Liver (tissue), 9 donors: ENCODE measurements around the gene TATDN3. TPM values are rescaled to one million over a fixed set of nuclear protein-coding genes. Genes with fewer than 3 reads are reported as not detected.
A peak's percentile ranks its signal among the peaks of the same experiment; 100 is the strongest.

Experiments
- DNase-seq: peaks from one replicate; pipeline ENCODE4 v3.0.0-alpha.2; 2017; ENCODE audit warnings: low spot score
- H3K27ac ChIP-seq, 2 donors: one replicate each; pipeline ENCODE4 v1.7.0; 2013; ENCODE audit warnings: inconsistent platforms in 2 of 2, low read length in 2 of 2, control low read depth in 1 of 2, low read depth in 1 of 2, mild to moderate bottlenecking in 1 of 2
- H3K27me3 ChIP-seq, 4 donors: one replicate each; pipeline versions ENCODE4 v1.6.1 to v1.7.0; 2013; ENCODE audit warnings: low read length in 3 of 4, inconsistent platforms in 1 of 4, mild to moderate bottlenecking in 1 of 4, moderate library complexity in 1 of 4; ENCODE audit not compliant: control insufficient read depth in 4 of 4, insufficient read depth in 4 of 4
- H3K36me3 ChIP-seq, 4 donors: one replicate each; pipeline versions ENCODE4 v1.6.1 to v1.7.0; 2013; ENCODE audit warnings: low read length in 3 of 4, mild to moderate bottlenecking in 3 of 4, low read depth in 1 of 4, moderate library complexity in 1 of 4; ENCODE audit not compliant: control insufficient read depth in 4 of 4, insufficient read depth in 3 of 4
- H3K4me1 ChIP-seq, 4 donors: one replicate each; pipeline versions ENCODE4 v1.6.1 to v1.7.0; 2013; ENCODE audit warnings: low read length in 3 of 4, mild to moderate bottlenecking in 3 of 4, moderate library complexity in 1 of 4; ENCODE audit not compliant: control insufficient read depth in 4 of 4, insufficient read depth in 4 of 4
- H3K4me3 ChIP-seq, 3 donors: one replicate each; pipeline versions ENCODE4 v1.6.1 to v1.7.0; 2013; ENCODE audit warnings: low read length in 3 of 3, control low read depth in 1 of 3, low read depth in 1 of 3, mild to moderate bottlenecking in 1 of 3
- H3K9ac ChIP-seq, 2 donors: one replicate each; pipeline ENCODE4 v1.7.0; 2013; ENCODE audit warnings: low read length in 2 of 2, mild to moderate bottlenecking in 2 of 2, moderate library complexity in 2 of 2, control low read depth in 1 of 2, low read depth in 1 of 2
- H3K9me3 ChIP-seq, 4 donors: one replicate each; pipeline versions ENCODE4 v1.6.1 to v1.7.0; 2013; ENCODE audit warnings: low read length in 3 of 4; ENCODE audit not compliant: control insufficient read depth in 4 of 4
- FOXA1 ChIP-seq: IDR thresholded peaks from 2 replicates; pipeline ENCODE4 v1.6.1; 2016; ENCODE audit warnings: antibody characterized with exemption
- HNF4G ChIP-seq: IDR thresholded peaks from 2 replicates; pipeline ENCODE4 v1.6.1; 2016; ENCODE audit warnings: antibody characterized with exemption
- JUND ChIP-seq, 2 donors: IDR thresholded peaks; 2 replicates each; pipeline ENCODE4 v1.6.1; 2016; ENCODE audit warnings: antibody characterized with exemption in 2 of 2
- NR2F2 ChIP-seq: IDR thresholded peaks from 2 replicates; pipeline ENCODE4 v1.6.1; 2016; ENCODE audit warnings: antibody characterized with exemption
- RAD21 ChIP-seq, 2 donors: IDR thresholded peaks; 2 replicates each; pipeline ENCODE4 v1.6.1; 2016; ENCODE audit warnings: antibody characterized with exemption in 2 of 2, mild to moderate bottlenecking in 2 of 2
- SP1 ChIP-seq: IDR thresholded peaks from 2 replicates; pipeline ENCODE4 v1.6.1; 2018; ENCODE audit warnings: antibody characterized with exemption, mild to moderate bottlenecking
- TAF1 ChIP-seq: conservative IDR thresholded peaks from 2 replicates; pipeline ENCODE4 v1.6.1; 2016; ENCODE audit warnings: antibody characterized with exemption, mild to moderate bottlenecking
- YY1 ChIP-seq: IDR thresholded peaks from 2 replicates; pipeline ENCODE4 v1.6.1; 2016; ENCODE audit warnings: antibody characterized with exemption, mild to moderate bottlenecking
- WGBS: extraction: QIAGEN DNeasy Blood & Tissue Kit; methylation state at CpG from one replicate; pipeline ENCODE4 v1.1.7; 2013; 5-methylcytosine and 5-hydroxymethylcytosine counted together
- polyA plus RNA-seq, 2 donors: library from polyadenylated mRNA; stranded (reverse) in 1 of 2; unstranded in 1 of 2; fragments of 200-250 nt in 1 of 2; fragments of >200 nt in 1 of 2; fragmentation: Nextera tagmentation in 1 of 2; extraction: Ambion mirVana in 1 of 2; gene quantifications; one replicate each; pipeline versions ENCODE4 v1.2.1 to v1.2.3, GENCODE V29; 2013 to 2015
- total RNA-seq, 2 donors: library from RNA; depleted of rRNA; stranded (reverse); fragments of >200 nt; gene quantifications; one replicate each; pipeline ENCODE4 v1.2.3, GENCODE V29; 2014
- TF ChIP-seq, protein P1 (sequence below): fragments of 150-350 bp; IDR thresholded peaks from 2 replicates; pipeline ENCODE4 v1.5.1; 2017; ENCODE audit warnings: improper control_type of control experiment, low read depth, low read length; ENCODE audit not compliant: missing input control
- TF ChIP-seq, protein P2 (sequence below): IDR thresholded peaks from 2 replicates; pipeline ENCODE4 v1.6.1; 2016; ENCODE audit warnings: antibody characterized with exemption
- TF ChIP-seq, protein P3 (sequence below): IDR thresholded peaks from 2 replicates; pipeline ENCODE4 v1.6.1; 2016; ENCODE audit warnings: antibody characterized with exemption
- TF ChIP-seq, protein P4 (sequence below): IDR thresholded peaks from 2 replicates; pipeline ENCODE4 v1.6.1; 2016; ENCODE audit warnings: antibody characterized with exemption
- donor health status: healthy.
- donor health status: healthy.
- donor health status: healthy.
- donor health status: healthy.
- donor health status: healthy.

Gene TATDN3
- total and polyA plus RNA-seq, 4 donors: 5.2 to 8.1 (median 6.7) TPM

DNA sequence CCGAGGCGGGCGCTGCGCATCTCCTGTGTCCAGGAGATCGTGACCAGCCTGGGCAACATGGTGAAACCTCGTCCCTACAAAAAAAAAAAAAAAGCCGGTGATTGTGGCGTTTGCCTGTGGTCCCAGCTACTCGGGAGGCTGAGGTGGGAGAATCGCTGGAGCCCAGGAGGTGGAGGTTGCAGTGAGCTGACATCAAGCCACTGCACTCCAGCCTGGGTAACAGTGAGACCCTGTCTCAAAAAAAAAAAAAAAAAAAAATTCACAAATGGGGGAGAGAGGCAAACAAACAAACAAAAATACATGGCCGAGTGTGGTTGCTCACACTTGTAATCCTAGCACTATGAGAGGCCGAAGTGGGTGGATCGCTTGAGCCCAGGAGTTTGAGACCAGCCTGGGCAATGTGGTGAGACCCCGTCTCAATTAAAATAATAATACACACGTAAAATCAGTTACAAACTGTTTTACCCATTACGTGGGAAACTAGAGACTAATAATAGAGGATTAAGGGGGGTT, 758 bp downstream of the TATDN3 start:
- TF ChIP-seq SP1: no peak
- no peak for TF ChIP-seq TAF1
- TF ChIP-seq, protein P1, sequence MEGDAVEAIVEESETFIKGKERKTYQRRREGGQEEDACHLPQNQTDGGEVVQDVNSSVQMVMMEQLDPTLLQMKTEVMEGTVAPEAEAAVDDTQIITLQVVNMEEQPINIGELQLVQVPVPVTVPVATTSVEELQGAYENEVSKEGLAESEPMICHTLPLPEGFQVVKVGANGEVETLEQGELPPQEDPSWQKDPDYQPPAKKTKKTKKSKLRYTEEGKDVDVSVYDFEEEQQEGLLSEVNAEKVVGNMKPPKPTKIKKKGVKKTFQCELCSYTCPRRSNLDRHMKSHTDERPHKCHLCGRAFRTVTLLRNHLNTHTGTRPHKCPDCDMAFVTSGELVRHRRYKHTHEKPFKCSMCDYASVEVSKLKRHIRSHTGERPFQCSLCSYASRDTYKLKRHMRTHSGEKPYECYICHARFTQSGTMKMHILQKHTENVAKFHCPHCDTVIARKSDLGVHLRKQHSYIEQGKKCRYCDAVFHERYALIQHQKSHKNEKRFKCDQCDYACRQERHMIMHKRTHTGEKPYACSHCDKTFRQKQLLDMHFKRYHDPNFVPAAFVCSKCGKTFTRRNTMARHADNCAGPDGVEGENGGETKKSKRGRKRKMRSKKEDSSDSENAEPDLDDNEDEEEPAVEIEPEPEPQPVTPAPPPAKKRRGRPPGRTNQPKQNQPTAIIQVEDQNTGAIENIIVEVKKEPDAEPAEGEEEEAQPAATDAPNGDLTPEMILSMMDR: no peak
- TF ChIP-seq FOXA1: no peak
- TF ChIP-seq, protein P2, sequence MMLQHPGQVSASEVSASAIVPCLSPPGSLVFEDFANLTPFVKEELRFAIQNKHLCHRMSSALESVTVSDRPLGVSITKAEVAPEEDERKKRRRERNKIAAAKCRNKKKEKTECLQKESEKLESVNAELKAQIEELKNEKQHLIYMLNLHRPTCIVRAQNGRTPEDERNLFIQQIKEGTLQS: no peak
- no peak for TF ChIP-seq NR2F2
- TF ChIP-seq, protein P3, sequence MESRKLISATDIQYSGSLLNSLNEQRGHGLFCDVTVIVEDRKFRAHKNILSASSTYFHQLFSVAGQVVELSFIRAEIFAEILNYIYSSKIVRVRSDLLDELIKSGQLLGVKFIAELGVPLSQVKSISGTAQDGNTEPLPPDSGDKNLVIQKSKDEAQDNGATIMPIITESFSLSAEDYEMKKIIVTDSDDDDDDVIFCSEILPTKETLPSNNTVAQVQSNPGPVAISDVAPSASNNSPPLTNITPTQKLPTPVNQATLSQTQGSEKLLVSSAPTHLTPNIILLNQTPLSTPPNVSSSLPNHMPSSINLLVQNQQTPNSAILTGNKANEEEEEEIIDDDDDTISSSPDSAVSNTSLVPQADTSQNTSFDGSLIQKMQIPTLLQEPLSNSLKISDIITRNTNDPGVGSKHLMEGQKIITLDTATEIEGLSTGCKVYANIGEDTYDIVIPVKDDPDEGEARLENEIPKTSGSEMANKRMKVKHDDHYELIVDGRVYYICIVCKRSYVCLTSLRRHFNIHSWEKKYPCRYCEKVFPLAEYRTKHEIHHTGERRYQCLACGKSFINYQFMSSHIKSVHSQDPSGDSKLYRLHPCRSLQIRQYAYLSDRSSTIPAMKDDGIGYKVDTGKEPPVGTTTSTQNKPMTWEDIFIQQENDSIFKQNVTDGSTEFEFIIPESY: no peak
- TF ChIP-seq JUND (IDR thresholded peaks at IDR 0.05): no peak
- TF ChIP-seq RAD21 (IDR thresholded peaks at IDR 0.05): no peak
- TF ChIP-seq HNF4G: no peak
- 23% methylated on average over 16 of the region's 16 CpGs for WGBS
- Histone ChIP-seq H3K4me1 (peaks cover 3 to 23% (median 17%) of the 10 kb centered on the region in 4 donors), H3K4me3 (peak overlapping the region; percentile 29 to 92 (median 78)), H3K9me3 (no peaks in the 10 kb centered on the region), H3K27ac (peak overlapping the region; percentile 88 to 98), H3K36me3 (peaks cover 0 to 5% (median 5%) of the 10 kb centered on the region in 4 donors), H3K27me3 (no peaks in the 10 kb centered on the region), H3K9ac (peak overlapping the region; percentile 76 to 92)
- DNase-seq: no peak

DNA sequence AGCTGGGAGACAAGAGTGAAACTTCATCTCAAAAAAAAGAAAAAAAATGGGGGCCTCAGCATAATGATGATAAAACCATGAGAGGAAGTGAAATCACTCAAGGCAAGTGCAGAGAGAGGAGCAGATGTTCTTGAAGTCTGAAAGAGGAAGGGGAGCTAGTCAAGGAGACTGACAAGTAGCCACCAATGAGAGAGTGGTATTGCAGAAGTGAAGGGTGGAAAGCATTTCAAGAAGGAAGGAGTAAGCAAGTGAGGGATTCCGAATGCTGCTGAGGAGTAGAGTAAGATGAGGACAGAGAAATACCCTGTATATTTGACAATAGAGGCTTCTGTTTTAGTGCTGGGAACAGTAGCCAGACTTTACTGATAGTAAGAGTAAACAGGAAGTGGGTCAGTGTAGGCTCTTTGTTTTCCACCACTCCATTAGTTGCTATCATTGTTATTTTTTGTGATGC, 2.9 kb downstream of the TATDN3 start:
- peaks cover 3 to 18% (median 15%) of the 10 kb centered on the region in 4 donors for H3K4me1 ChIP-seq
- H3K9me3 ChIP-seq: no peaks in the 10 kb centered on the region
- no peak for DNase-seq
- TF ChIP-seq YY1 (peak; percentile 39), RAD21 (IDR thresholded peaks at IDR 0.05) (no peak)
- no peak overlapping the region for H3K9ac ChIP-seq
- no peak overlapping the region for H3K27ac ChIP-seq
- H3K36me3 ChIP-seq: peaks cover 0 to 16% (median 7%) of the 10 kb centered on the region in 4 donors
- 69% methylated on average over 1 of the region's 1 CpG for WGBS
- no peaks in the 10 kb centered on the region for H3K27me3 ChIP-seq
- no peak overlapping the region for H3K4me3 ChIP-seq

DNA sequence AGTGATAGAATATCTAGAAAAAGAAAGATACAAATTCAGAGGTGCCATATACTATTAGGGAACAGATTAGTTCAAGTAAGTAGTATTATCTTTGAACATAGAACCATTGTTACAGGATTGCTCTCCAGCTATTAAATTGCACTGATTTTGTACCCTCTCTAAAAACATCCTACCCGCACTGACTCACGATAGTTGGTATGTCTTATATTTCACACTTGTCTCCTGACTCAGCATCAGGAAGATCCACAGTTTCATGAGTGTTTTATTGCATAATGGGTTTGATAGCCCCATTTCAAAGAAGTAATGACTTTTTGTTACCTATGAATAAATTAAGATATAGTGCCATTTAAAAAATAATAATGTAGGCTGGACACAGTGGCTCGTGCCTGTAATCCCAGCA, 6.0 kb downstream of the TATDN3 start:
- no peaks in the 10 kb centered on the region for H3K27me3 ChIP-seq
- no peaks in the 10 kb centered on the region for H3K9me3 ChIP-seq
- H3K27ac ChIP-seq: no peak overlapping the region
- TF ChIP-seq YY1 (no peak), SP1 (no peak)
- TF ChIP-seq, protein P4, sequence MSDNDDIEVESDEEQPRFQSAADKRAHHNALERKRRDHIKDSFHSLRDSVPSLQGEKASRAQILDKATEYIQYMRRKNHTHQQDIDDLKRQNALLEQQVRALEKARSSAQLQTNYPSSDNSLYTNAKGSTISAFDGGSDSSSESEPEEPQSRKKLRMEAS: no peak
- H3K4me1 ChIP-seq: peaks cover 2 to 4% (median 3%) of the 10 kb centered on the region in 4 donors
- DNase-seq: no peak
- H3K9ac ChIP-seq: no peak overlapping the region
- WGBS: 94% methylated on average over 3 of the region's 3 CpGs
- no peak overlapping the region for H3K4me3 ChIP-seq
- peaks cover 0 to 26% (median 10%) of the 10 kb centered on the region in 4 donors for H3K36me3 ChIP-seq
